Immature natural killer cell (primary cell): Measurements from ENCODE around the gene PALM2AKAP2. TPM values are rescaled to one million over a fixed set of nuclear protein-coding genes. Genes with fewer than 3 reads are reported as not detected.
"Not testable (repeated sequence)": the region's sequence is repeated elsewhere in the genome, so short reads cannot be mapped to it uniquely, and the experiment has no call there.

Experiments used
- DNase-seq, 3 donors: peaks; one replicate each; pipeline ENCODE4 v3.0.0; 2022; ENCODE audit warnings: mixed read lengths in 1 of 3
- H3K27ac Mint-ChIP-seq, 6 donors: one replicate each; pipeline ENCODE4 v1.8.0; 2020; ENCODE audit warnings: mixed read lengths in 6 of 6, mild to moderate bottlenecking in 5 of 6, inconsistent platforms in 4 of 6, moderate library complexity in 3 of 6
- H3K27me3 Mint-ChIP-seq, 3 donors: one replicate each; pipeline ENCODE4 v1.8.0; 2020 to 2021; ENCODE audit warnings: low read depth in 3 of 3, mild to moderate bottlenecking in 3 of 3, mixed read lengths in 3 of 3, moderate library complexity in 3 of 3, inconsistent platforms in 1 of 3
- H3K36me3 Mint-ChIP-seq, 3 donors: one replicate each; pipeline ENCODE4 v1.8.0; 2020; ENCODE audit warnings: mixed read lengths in 3 of 3, inconsistent platforms in 2 of 3, mild to moderate bottlenecking in 2 of 3
- H3K4me1 Mint-ChIP-seq, 2 donors: one replicate each; pipeline ENCODE4 v1.8.0; 2020; ENCODE audit warnings: inconsistent platforms in 2 of 2, mild to moderate bottlenecking in 2 of 2, mixed read lengths in 2 of 2, moderate library complexity in 1 of 2
- H3K4me3 Mint-ChIP-seq, 5 donors: one replicate each; pipeline ENCODE4 v1.8.0; 2020; ENCODE audit warnings: mild to moderate bottlenecking in 5 of 5, mixed read lengths in 5 of 5, inconsistent platforms in 3 of 5, moderate library complexity in 3 of 5
- H3K9me3 Mint-ChIP-seq, 6 donors: one replicate each; pipeline ENCODE4 v1.8.0; 2020; ENCODE audit warnings: mild to moderate bottlenecking in 6 of 6, mixed read lengths in 6 of 6, inconsistent platforms in 4 of 6, moderate library complexity in 3 of 6
- polyA plus RNA-seq, 3 donors: library from polyadenylated mRNA; unstranded; fragments of 300-500 nt; fragmentation: Illumina TruSeq; gene quantifications; one replicate each; pipeline ENCODE4 v1.2.3, GENCODE V29; 2021

Gene PALM2AKAP2
- polyA plus RNA-seq, 3 donors from 2014 or later = not detected

DNA sequence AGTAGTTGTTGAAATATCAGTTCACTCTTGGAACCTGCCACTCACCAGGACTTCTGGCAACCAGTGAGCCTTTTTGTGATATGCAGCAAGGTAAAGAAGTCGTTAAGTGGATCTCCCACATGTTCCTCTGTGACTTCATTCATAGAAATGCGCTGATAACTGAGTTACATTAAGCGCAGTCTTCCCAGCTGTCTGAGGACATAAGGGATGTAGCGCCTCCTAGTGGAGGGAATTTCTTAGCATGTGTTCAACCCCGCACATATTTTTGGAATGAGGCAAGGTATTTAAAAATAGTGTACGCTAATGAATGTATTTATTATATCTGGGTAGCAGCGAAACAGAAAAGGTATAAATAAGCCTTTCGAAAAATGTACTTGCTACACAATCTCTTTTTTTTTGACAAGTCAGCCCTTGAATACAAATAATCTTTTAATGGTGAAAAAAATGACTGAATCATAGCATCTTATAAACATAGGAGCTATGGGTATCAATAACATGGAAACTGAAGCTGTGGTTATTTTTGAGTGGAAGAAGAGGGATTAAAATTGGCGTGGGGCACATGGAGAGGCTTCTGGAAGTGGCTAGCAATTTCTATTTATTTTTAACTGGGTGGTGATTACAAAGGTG lies 38.0 kb downstream of the PALM2AKAP2 start:
- H3K9me3 Mint-ChIP-seq = no peaks in the 10 kb centered on the region
- no peak overlapping the region for H3K27ac Mint-ChIP-seq
- no peak overlapping the region for H3K4me3 Mint-ChIP-seq
- H3K27me3 Mint-ChIP-seq = peaks cover 0 to 4% (median 0%) of the 10 kb centered on the region in 3 donors
- no peaks in the 10 kb centered on the region for H3K36me3 Mint-ChIP-seq
- DNase-seq = peak in 1 of 3 donors; percentile 1
- H3K4me1 Mint-ChIP-seq = peaks cover 2% of the 10 kb centered on the region in 2 donors

DNA sequence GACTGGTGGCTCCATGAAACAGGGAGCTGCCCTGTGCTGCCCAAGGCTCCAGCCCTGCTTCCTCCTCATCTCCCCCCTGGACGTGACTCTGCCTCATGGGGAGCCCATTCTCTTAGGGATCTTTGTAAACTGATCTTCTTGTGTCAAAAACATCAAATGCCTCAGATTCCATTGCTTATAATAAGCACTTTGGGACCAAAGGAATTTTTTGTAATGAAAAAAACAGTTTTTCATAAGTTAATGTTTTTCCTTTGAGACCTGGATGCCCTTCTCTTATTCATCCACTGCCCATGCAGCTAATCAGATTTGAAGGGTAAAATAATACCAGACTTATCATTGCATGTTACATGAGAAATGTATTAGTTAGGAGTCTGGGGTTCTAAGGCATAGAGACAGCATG lies 41.7 kb downstream of the PALM2AKAP2 start:
- Mint-ChIP-seq H3K9me3 (no peaks in the 10 kb centered on the region), H3K36me3 (no peaks in the 10 kb centered on the region), H3K4me1 (no peaks in the 10 kb centered on the region), H3K4me3 (no peak overlapping the region), H3K27me3 (peaks cover 0 to 4% (median 4%) of the 10 kb centered on the region in 3 donors), H3K27ac (no peak overlapping the region)
- DNase-seq = no peak

DNA sequence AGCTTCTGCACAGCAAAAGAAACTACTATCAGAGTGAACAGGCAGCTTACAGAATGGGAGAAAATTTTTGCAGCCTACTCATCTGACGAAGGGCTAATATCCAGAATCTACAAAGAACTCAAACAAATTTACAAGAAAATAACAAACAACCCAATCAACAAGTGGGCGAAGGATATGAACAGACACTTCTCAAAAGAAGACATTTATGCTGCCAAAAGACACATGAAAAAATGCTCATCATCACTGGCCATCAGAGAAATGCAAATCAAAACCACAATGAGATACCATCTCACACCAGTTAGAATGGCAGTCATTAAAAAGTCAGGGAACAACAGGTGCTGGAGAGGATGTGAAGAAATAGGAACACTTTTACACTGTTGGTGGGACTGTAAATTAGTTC lies 45.4 kb downstream of the PALM2AKAP2 start:
- H3K27me3 Mint-ChIP-seq, H3K9me3 Mint-ChIP-seq, H3K4me1 Mint-ChIP-seq, H3K4me3 Mint-ChIP-seq, H3K27ac Mint-ChIP-seq, H3K36me3 Mint-ChIP-seq, DNase-seq: not testable (repeated sequence)

DNA sequence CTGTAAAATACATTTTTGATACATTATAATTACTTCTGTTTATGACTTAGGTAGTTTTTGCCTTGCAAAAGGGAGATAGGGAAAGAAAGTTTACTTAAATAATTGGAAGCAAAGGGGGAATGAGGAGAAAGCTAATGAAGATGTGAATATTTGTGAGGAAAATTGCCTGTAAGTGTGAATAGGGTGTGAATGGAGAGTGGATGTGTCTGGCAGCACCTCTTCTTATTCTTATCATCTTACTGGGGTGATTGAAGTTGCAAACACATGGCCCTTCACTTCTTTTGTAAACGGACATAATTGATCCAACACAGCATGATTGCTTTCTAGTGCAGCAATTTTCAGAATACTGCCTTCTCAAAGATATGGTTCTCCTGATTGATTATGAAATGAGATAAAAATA lies 46.6 kb downstream of the PALM2AKAP2 start:
- Mint-ChIP-seq H3K27ac (no peak overlapping the region), H3K4me1 (no peaks in the 10 kb centered on the region), H3K27me3 (peaks cover 0 to 4% (median 2%) of the 10 kb centered on the region in 3 donors), H3K36me3 (no peaks in the 10 kb centered on the region), H3K9me3 (peaks cover 0 to 2% (median 0%) of the 10 kb centered on the region in 6 donors), H3K4me3 (no peak overlapping the region)
- DNase-seq = no peak

DNA sequence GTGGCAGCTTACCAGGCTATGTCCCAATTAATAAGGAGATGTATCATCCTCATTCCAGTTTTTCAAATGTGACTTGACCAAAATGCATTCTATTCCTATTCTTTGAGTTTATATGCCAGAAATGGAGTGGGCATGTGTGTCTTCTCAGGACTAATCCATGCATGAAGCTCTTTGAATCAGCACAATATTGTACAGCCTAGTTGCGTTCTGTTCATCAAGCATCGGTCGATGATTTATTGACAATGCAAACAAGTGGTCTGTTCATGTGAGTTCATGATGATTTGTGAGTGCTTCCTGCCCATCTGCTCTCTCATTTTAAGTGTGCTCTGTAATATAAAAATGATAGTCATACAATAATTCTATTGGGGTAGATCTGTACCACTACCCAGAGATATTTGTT lies 48.3 kb downstream of the PALM2AKAP2 start:
- H3K27ac Mint-ChIP-seq = no peak overlapping the region
- peaks cover 0 to 4% (median 2%) of the 10 kb centered on the region in 3 donors for H3K27me3 Mint-ChIP-seq
- H3K9me3 Mint-ChIP-seq = peaks cover 0 to 2% (median 0%) of the 10 kb centered on the region in 6 donors
- no peaks in the 10 kb centered on the region for H3K4me1 Mint-ChIP-seq
- H3K36me3 Mint-ChIP-seq = no peaks in the 10 kb centered on the region
- H3K4me3 Mint-ChIP-seq = no peak overlapping the region
- no peak for DNase-seq
